Measurements from ENCODE around the gene LRIG1.

DNA sequence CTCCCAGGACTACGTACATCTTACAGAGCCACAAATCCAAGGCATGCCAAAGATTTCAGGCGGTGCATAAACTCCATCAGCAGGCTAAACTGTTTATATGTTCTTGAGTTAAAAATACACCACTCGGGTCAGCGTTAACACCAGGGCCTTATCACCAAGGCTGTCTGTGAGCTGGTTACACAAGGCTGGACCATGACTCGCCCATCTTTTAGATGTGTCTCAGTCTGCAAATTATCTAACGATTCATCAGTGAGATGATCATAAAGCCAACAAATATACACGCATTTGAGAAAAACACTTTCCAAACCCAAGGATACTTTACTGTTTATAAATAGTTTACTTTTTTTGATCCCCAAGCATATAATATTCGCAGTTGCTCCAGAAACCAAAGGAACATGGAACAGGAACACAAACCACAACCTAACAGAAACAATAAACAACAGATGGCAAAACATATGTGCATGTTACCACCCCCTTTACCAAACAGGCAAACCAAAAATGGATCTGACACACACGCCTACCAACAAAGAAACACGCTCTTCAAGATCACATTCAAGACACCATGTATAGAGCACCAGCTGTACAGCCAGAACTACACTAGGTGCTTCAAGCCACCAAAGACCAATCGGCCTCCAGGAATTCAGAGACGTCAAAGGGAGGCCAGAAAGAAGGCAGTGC lies 15.4 kb downstream of the LRIG1 start:
- TF ChIP-seq BACH2 (CRISPR knock-in tag; IDR thresholded peaks at IDR 0.05; ENCODE audit: borderline replicate concordance) (no peak), PPARA (CRISPR knock-in tag; IDR thresholded peaks at IDR 0.05; ENCODE audit: borderline replicate concordance) (no peak), TCF4 (CRISPR knock-in tag; IDR thresholded peaks at IDR 0.05; ENCODE audit: borderline replicate concordance) (no peak), SNAI2 (CRISPR knock-in tag; IDR thresholded peaks at IDR 0.05) (no peak), RARB (CRISPR knock-in tag; IDR thresholded peaks at IDR 0.05) (no peak), ISL1 (CRISPR knock-in tag; IDR thresholded peaks at IDR 0.05) (no peak), CSDC2 (CRISPR knock-in tag; IDR thresholded peaks at IDR 0.05) (no peak), ESRRG (CRISPR knock-in tag; IDR thresholded peaks at IDR 0.05) (no peak), TOX (CRISPR knock-in tag; IDR thresholded peaks at IDR 0.05; ENCODE audit: borderline replicate concordance) (no peak)
- TF ChIP-seq, protein P1, sequence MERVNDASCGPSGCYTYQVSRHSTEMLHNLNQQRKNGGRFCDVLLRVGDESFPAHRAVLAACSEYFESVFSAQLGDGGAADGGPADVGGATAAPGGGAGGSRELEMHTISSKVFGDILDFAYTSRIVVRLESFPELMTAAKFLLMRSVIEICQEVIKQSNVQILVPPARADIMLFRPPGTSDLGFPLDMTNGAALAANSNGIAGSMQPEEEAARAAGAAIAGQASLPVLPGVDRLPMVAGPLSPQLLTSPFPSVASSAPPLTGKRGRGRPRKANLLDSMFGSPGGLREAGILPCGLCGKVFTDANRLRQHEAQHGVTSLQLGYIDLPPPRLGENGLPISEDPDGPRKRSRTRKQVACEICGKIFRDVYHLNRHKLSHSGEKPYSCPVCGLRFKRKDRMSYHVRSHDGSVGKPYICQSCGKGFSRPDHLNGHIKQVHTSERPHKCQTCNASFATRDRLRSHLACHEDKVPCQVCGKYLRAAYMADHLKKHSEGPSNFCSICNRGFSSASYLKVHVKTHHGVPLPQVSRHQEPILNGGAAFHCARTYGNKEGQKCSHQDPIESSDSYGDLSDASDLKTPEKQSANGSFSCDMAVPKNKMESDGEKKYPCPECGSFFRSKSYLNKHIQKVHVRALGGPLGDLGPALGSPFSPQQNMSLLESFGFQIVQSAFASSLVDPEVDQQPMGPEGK (CRISPR knock-in tag; IDR thresholded peaks at IDR 0.05; ENCODE audit: borderline replicate concordance) = no peak
- TF ChIP-seq, protein P2, sequence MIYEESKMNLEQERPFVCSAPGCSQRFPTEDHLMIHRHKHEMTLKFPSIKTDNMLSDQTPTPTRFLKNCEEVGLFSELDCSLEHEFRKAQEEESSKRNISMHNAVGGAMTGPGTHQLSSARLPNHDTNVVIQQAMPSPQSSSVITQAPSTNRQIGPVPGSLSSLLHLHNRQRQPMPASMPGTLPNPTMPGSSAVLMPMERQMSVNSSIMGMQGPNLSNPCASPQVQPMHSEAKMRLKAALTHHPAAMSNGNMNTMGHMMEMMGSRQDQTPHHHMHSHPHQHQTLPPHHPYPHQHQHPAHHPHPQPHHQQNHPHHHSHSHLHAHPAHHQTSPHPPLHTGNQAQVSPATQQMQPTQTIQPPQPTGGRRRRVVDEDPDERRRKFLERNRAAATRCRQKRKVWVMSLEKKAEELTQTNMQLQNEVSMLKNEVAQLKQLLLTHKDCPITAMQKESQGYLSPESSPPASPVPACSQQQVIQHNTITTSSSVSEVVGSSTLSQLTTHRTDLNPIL (CRISPR knock-in tag; IDR thresholded peaks at IDR 0.05; ENCODE audit: low read depth) = no peak
- TF ChIP-seq, protein P3, sequence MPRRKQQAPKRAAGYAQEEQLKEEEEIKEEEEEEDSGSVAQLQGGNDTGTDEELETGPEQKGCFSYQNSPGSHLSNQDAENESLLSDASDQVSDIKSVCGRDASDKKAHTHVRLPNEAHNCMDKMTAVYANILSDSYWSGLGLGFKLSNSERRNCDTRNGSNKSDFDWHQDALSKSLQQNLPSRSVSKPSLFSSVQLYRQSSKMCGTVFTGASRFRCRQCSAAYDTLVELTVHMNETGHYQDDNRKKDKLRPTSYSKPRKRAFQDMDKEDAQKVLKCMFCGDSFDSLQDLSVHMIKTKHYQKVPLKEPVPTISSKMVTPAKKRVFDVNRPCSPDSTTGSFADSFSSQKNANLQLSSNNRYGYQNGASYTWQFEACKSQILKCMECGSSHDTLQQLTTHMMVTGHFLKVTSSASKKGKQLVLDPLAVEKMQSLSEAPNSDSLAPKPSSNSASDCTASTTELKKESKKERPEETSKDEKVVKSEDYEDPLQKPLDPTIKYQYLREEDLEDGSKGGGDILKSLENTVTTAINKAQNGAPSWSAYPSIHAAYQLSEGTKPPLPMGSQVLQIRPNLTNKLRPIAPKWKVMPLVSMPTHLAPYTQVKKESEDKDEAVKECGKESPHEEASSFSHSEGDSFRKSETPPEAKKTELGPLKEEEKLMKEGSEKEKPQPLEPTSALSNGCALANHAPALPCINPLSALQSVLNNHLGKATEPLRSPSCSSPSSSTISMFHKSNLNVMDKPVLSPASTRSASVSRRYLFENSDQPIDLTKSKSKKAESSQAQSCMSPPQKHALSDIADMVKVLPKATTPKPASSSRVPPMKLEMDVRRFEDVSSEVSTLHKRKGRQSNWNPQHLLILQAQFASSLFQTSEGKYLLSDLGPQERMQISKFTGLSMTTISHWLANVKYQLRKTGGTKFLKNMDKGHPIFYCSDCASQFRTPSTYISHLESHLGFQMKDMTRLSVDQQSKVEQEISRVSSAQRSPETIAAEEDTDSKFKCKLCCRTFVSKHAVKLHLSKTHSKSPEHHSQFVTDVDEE (CRISPR knock-in tag; IDR thresholded peaks at IDR 0.05) = no peak
